ENCODE data around the gene PDSS2. TPM values are rescaled to one million over a fixed set of nuclear protein-coding genes. Genes with fewer than 3 reads are reported as not detected.

The PDSS2 gene
- total RNA-seq, 1 donor from 2014 or later = 13.4 TPM

DNA sequence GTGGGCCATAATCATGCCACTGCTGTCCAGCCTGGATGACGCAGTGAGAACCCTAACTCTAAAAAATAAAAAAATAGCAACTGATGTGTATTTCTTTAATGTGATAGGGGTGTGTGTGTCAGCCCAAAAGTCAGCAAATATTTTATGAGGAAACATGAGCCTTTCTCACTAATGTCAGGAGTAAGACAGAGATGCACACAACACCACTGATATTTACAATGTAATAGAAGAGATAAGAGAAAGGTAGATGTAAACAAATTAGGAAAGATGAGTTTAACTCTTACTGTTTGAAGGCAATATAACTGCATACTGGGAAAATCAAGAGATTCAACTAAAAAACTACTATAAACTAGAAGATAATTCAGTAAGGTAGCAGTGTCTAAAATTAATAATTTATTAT is 244.0 kb downstream of the PDSS2 start:
- DNase-seq (ENCODE audit: low read depth) = no peak
- Histone ChIP-seq H3K4me3 (ENCODE audit: low read depth, low read length) (no peak overlapping the region), H3K36me3 (ENCODE audit: control insufficient read depth, insufficient read depth, low read length) (no peaks in the 10 kb centered on the region), H3K27me3 (ENCODE audit: control insufficient read depth, insufficient read depth, low read length) (no peaks in the 10 kb centered on the region)
- TF ChIP-seq, protein P1, sequence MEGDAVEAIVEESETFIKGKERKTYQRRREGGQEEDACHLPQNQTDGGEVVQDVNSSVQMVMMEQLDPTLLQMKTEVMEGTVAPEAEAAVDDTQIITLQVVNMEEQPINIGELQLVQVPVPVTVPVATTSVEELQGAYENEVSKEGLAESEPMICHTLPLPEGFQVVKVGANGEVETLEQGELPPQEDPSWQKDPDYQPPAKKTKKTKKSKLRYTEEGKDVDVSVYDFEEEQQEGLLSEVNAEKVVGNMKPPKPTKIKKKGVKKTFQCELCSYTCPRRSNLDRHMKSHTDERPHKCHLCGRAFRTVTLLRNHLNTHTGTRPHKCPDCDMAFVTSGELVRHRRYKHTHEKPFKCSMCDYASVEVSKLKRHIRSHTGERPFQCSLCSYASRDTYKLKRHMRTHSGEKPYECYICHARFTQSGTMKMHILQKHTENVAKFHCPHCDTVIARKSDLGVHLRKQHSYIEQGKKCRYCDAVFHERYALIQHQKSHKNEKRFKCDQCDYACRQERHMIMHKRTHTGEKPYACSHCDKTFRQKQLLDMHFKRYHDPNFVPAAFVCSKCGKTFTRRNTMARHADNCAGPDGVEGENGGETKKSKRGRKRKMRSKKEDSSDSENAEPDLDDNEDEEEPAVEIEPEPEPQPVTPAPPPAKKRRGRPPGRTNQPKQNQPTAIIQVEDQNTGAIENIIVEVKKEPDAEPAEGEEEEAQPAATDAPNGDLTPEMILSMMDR (IDR thresholded peaks at IDR 0.05; ENCODE audit: insufficient read depth, low read length, poor library complexity, severe bottlenecking) = no peak

DNA sequence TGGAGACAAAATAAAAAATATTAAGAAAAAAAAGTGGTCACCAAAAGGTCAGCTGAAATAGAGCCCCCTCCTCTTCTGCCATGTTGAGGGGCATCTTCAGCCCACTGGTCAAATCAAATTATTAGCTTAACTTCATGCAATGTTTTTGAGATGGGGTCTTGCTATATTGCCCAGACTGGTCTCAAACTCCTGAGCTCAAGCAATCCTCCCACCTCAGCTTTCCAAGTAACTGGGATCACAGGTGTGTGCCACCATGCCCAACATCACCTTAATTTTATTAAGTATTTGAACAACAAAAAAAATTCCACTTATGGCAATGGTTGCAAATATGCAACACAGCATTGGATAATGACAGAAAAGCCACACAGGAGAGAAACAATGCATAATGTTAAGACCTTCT is 244.7 kb downstream of the PDSS2 start:
- no peak overlapping the region for H3K4me3 ChIP-seq (ENCODE audit: low read depth, low read length)
- DNase-seq (ENCODE audit: low read depth) = no peak
- TF ChIP-seq, protein P1 (IDR thresholded peaks at IDR 0.05; ENCODE audit: insufficient read depth, low read length, poor library complexity, severe bottlenecking) = no peak
- no peaks in the 10 kb centered on the region for H3K36me3 ChIP-seq (ENCODE audit: control insufficient read depth, insufficient read depth, low read length)
- H3K27me3 ChIP-seq (ENCODE audit: control insufficient read depth, insufficient read depth, low read length) = no peaks in the 10 kb centered on the region

DNA sequence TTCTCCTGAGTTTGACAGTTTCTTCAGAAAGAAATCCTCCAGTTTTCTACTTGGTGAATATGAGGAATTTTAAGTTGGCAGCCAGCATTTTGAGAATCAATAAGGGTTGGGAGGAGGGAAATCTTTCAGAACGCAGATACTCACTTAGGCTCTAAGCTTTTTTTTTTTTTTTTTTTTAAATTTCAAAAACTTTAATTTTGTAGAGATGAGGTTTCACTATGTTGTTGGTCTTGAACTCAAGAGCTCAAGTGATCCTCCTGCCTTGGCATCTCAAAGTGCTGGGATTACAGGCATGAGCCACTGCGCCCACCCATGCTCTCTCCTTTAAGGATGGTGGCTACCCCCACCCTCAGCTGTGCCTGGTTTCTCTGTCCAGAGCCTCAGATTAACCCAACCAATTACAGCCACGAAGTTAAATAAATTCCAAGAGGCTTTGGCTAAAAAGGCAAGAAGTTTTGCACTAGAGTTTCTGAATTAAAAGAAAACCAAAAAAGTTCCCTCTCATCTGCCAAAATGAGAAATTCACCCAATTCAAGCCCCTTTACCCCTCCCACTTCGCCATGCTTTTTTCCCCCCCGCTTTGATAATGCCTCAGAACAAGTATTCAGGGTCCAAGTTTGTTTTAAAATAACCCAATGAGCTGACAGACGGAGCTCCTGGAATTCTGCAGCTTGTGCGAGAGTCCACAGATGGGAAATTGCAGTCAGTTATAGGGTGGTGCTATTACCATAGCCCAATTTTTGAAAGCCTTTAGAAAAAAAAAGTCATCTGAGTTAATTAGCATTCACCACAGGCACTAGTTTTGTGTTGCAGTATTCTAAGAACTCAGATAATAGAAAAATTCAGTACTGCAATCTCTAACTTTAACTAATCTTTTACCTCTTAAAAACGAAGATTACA is 249.7 kb downstream of the PDSS2 start:
- Histone ChIP-seq H3K36me3 (ENCODE audit: control insufficient read depth, insufficient read depth, low read length) (no peaks in the 10 kb centered on the region), H3K27me3 (ENCODE audit: control insufficient read depth, insufficient read depth, low read length) (no peaks in the 10 kb centered on the region), H3K4me3 (ENCODE audit: low read depth, low read length) (no peak overlapping the region)
- DNase-seq (ENCODE audit: low read depth) = no peak
- TF ChIP-seq, protein P1 (IDR thresholded peaks at IDR 0.05; ENCODE audit: insufficient read depth, low read length, poor library complexity, severe bottlenecking) = no peak

DNA sequence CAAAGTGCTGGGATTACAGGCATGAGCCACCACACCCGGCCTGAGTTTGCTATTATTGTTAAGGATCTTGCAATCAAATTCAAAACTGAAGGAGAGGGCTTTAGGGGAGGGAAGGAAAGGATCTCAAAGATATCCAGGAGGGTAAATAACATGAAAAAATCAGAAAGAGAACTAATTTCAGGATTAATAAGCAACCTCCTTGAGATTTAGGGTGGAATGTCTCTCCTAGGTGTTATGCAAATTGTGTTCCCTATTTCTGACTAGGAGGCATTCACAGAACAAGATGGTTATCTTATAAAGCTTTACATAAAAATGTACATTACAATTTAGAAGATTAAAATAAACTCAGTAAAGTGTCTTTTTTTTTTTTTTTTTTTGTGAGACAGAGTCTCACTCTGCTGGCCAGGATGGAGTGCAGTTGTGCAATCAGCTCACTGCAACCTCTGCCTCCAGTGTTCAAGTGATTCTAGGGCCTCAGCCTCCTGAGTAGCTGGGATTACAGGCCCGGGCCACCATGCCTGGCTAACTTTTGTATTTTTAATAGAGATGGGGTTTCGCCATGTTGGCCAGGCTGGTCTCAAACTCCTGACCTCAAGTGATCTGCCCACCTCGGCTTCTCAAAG is 252.0 kb downstream of the PDSS2 start:
- TF ChIP-seq, protein P1 (IDR thresholded peaks at IDR 0.05; ENCODE audit: insufficient read depth, low read length, poor library complexity, severe bottlenecking) = no peak
- H3K36me3 ChIP-seq (ENCODE audit: control insufficient read depth, insufficient read depth, low read length) = no peaks in the 10 kb centered on the region
- no peak for DNase-seq (ENCODE audit: low read depth)
- H3K4me3 ChIP-seq (ENCODE audit: low read depth, low read length) = no peak overlapping the region
- H3K27me3 ChIP-seq (ENCODE audit: control insufficient read depth, insufficient read depth, low read length) = no peaks in the 10 kb centered on the region

DNA sequence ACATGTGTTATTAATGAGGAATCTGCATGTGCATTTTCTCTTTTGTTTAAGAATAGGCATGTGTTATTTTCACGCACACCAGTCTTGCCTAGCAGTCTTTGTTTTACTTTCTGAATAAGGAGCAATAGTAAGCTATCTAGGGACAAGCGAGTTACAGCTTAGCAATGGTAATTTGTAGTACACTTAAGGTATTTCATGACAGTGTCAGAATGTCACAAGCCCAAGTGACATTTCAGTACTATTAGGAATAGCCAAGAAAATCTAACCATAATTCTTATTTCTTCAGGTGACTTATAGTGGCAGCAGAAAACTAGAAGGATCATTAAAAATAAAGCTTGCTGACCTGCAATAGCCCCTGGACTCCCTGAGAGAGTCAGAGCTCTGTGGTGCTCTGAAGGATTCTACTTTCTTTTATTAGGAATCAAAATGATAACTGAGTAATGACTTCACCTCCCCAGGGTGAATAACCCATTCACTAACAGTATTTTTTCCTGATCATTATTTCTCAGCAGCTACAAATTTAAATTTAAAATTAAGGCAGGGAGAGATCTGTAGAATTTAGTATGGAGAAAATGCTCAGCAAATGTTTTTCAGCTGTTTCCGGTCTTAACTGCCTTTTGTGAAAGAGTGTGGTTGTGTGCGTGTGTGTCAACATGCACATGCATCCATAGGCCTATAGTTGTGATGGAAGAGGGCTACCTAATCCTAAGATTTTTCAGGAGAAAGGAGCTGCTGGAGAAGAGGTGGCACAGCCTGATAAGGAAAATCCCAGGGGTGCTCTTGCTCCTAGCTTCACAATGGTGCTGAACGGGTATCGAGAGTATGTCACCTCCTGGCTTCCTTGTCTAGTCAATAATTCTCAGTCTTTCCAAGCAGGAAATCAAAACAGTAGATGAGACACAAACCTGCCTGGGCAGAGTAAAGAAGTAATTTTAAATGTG is 254.0 kb downstream of the PDSS2 start:
- TF ChIP-seq, protein P1 (IDR thresholded peaks at IDR 0.05; ENCODE audit: insufficient read depth, low read length, poor library complexity, severe bottlenecking) = no peak
- Histone ChIP-seq H3K36me3 (ENCODE audit: control insufficient read depth, insufficient read depth, low read length) (no peaks in the 10 kb centered on the region), H3K27me3 (ENCODE audit: control insufficient read depth, insufficient read depth, low read length) (no peaks in the 10 kb centered on the region), H3K4me3 (ENCODE audit: low read depth, low read length) (no peak overlapping the region)
- no peak for DNase-seq (ENCODE audit: low read depth)
